WERI-Rb-1 (cell line): ENCODE results near the gene PFAS.
A peak's percentile ranks its signal among the peaks of the same experiment; 100 is the strongest.

ENCODE experiments used
- DNase-seq: peaks from one replicate; pipeline ENCODE4 v3.0.0-alpha.2; 2020
- H3K27ac ChIP-seq: fragments of 250-450 bp; sonication (Bioruptor Pico); 2 replicates; pipeline ENCODE4 v1.5.1; 2020; ENCODE audit warnings: mild to moderate bottlenecking, moderate library complexity
- H3K27me3 ChIP-seq: fragments of 250-450 bp; sonication (Bioruptor Pico); 2 replicates; pipeline ENCODE4 v1.5.1; 2021; ENCODE audit warnings: mild to moderate bottlenecking, low read depth, moderate library complexity; ENCODE audit not compliant: insufficient read depth, severe bottlenecking
- H3K36me3 ChIP-seq: fragments of 250-450 bp; sonication (Bioruptor Pico); 2 replicates; pipeline ENCODE4 v1.5.1; 2020; ENCODE audit warnings: mild to moderate bottlenecking, moderate library complexity
- H3K4me3 ChIP-seq: 2 replicates; pipeline ENCODE4 v1.5.1; 2011; ENCODE audit warnings: low read depth, mild to moderate bottlenecking, control low read depth, low read length
- H3K9me3 ChIP-seq: fragments of 250-450 bp; sonication (Bioruptor Pico); 2 replicates; pipeline ENCODE4 v1.5.1; 2021; ENCODE audit warnings: mild to moderate bottlenecking, moderate library complexity; ENCODE audit not compliant: severe bottlenecking
- TF ChIP-seq, protein P1 (sequence below): IDR thresholded peaks from 2 replicates; pipeline ENCODE4 v1.5.1; 2011; ENCODE audit warnings: low read depth, mild to moderate bottlenecking, control low read depth, inconsistent platforms, low read length

PFAS gene

DNA sequence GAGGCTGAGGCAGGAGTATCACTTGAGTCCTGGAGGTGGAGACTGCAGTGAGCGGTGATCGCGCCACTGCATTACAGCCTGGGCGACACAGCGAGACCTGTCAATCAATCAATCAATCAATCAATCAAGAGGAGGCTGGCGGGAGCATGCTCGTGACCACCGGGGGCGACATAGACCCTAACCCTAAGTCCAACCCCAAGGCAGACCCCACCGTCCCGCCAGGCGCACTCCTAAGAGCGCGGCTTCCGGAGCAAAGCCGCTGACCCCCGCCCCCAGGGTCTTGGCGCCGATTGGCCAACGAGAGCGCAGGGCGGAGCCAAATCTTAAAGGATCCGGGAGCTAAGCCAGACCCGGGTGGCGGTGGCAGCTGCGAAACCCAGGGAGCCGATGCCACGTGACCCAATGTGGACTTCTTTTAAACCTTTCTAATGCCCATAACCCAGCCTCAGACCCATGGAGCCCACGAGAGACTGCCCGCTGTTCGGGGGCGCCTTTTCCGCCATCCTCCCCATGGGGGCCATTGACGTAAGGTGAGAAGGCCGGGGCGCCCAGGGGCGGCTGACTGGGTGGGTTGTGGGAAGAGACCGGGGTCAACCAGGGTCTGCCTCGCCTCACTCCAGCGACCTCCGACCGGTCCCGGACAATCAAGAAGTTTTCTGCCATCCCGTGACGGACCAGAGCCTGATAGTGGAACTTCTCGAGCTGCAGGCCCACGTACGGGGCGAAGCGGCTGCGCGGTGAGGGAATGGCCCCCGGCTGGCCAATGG lies 39.4 kb downstream of the PFAS start, which contains the start of gene RANGRF:
Gene RANGRF, plus strand, starts transcription at position 335 of the 767 bp plus-strand sequence. Its CDS starts 119 bp downstream, at position 454.
- DNase-seq: peak; percentile 93

DNA sequence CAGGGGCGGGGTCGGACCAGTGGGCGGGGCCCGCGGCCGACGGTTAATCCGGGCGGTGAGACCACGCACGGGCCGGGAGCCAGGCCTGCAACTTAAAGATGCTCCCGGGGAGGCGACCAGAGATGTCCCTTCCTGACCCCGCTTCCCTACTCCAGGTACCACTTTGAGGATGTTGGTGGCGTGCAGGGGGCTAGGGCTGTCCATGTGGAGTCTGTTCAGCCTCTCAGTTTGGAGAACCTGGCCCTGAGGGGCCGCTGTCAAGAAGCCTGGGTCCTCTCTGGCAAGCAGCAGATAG lies 40.0 kb downstream of the PFAS start:
- peak; percentile 87 for DNase-seq
- peaks cover 11% of the 10 kb centered on the region for H3K36me3 ChIP-seq
- H3K9me3 ChIP-seq: no peaks in the 10 kb centered on the region
- peak overlapping the region; percentile 79 for H3K4me3 ChIP-seq
- H3K27ac ChIP-seq: peak overlapping the region; percentile 92
- TF ChIP-seq, protein P1, sequence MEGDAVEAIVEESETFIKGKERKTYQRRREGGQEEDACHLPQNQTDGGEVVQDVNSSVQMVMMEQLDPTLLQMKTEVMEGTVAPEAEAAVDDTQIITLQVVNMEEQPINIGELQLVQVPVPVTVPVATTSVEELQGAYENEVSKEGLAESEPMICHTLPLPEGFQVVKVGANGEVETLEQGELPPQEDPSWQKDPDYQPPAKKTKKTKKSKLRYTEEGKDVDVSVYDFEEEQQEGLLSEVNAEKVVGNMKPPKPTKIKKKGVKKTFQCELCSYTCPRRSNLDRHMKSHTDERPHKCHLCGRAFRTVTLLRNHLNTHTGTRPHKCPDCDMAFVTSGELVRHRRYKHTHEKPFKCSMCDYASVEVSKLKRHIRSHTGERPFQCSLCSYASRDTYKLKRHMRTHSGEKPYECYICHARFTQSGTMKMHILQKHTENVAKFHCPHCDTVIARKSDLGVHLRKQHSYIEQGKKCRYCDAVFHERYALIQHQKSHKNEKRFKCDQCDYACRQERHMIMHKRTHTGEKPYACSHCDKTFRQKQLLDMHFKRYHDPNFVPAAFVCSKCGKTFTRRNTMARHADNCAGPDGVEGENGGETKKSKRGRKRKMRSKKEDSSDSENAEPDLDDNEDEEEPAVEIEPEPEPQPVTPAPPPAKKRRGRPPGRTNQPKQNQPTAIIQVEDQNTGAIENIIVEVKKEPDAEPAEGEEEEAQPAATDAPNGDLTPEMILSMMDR: no peak
- no peaks in the 10 kb centered on the region for H3K27me3 ChIP-seq

More for the DNA sequence above, 39.4 kb downstream of the PFAS start, which contains the start of gene RANGRF:
- H3K36me3 ChIP-seq: peaks cover 11% of the 10 kb centered on the region
- H3K27ac ChIP-seq: peak within 1 kb of the TSS; percentile 92
- no peaks in the 10 kb centered on the region for H3K9me3 ChIP-seq
- no peaks in the 10 kb centered on the region for H3K27me3 ChIP-seq
- TF ChIP-seq, protein P1: no peak
- peak within 1 kb of the TSS; percentile 79 for H3K4me3 ChIP-seq

DNA sequence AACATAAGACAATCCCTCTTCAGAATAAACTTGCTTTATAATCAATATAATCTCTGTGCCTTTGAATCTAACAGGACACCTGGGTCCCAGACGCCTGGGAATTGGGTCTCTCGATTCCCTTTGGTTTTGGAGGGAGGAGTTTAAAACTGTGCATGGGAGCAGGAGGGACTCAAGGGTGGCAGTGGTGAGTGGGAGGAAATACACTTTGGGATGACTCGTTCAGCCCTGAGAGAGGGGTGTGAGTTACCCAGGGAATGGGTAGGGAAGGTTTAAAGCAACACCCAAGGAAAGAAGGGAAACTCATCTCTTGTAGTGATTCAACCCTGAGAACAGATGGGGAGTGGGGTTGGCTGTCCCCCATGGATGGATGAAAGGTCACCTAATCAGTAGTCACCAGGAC lies 41.0 kb downstream of the PFAS start:
- Histone ChIP-seq H3K4me3 (no peak overlapping the region), H3K36me3 (peaks cover 11% of the 10 kb centered on the region), H3K27me3 (no peaks in the 10 kb centered on the region), H3K9me3 (no peaks in the 10 kb centered on the region), H3K27ac (no peak overlapping the region)
- TF ChIP-seq, protein P1: no peak
- no peak for DNase-seq

DNA sequence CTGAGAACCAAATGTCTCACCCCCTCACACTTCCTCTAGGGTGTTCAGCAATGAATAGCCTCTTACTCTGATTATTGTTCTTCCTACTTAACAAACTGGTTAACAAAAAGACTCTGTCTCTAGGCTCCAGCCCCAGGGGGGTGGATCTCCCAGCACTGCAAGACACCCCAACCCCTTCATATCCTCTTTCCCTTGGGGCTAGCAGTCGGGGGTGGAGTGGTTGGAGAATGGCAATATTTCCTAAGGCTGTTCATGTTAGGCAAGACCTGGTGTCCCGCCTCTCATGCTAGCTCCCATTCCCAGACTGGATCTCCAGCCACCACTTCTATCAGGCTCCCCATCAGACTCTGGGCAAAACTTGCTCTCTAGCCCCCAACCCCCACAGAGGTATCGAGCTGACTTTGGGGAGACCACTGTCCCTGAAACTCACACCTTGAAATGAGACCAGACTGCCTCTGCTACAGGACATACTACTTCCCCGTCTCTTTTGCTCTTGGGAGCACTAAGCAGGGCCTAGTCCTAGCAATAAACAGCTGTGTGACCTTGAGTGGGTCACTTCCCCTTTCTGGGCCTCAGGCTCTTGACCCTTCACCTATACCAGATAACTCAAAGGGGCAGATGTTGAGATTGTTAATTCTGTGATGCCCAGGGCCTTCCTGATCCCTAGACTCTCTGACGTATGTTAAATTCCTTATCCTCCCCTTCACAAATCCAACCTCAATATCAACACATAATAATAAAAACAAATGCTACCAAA lies 43.7 kb downstream of the PFAS start:
- no peak for DNase-seq
- peaks cover 11% of the 10 kb centered on the region for H3K36me3 ChIP-seq
- TF ChIP-seq, protein P1: no peak
- no peaks in the 10 kb centered on the region for H3K9me3 ChIP-seq
- H3K4me3 ChIP-seq: no peak overlapping the region
- no peak overlapping the region for H3K27ac ChIP-seq
- H3K27me3 ChIP-seq: no peaks in the 10 kb centered on the region

DNA sequence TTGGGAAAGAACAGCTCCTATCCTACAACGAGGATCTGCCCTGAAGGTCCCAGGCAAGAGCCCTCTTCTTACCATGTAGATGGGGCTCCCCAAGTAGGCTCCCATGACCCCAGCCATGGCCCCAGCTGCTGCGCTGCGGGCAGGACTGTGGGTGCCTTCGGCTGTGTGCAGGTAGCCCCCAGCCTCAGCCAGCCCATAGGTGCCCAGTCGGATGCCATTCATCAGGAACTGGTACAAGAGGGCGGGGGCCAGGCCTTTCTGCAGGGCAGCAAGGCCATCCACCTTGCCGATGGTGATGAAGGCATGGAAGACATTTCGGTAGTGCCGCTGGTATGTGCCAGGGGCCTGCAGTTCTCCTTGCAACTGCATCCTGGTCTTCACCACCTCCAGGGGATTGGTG lies 45.3 kb downstream of the PFAS start:
- Histone ChIP-seq H3K4me3 (peak overlapping the region; percentile 66; the same call in 1 of the 2 replicates), H3K27me3 (no peaks in the 10 kb centered on the region), H3K27ac (peak overlapping the region; percentile 91), H3K36me3 (peaks cover 9% of the 10 kb centered on the region), H3K9me3 (no peaks in the 10 kb centered on the region)
- DNase-seq: no peak
- TF ChIP-seq, protein P1: no peak
